Omental fat pad (tissue), 4 donors: Measurements from ENCODE around the gene HDAC9. TPM values are rescaled to one million over a fixed set of nuclear protein-coding genes. Genes with fewer than 3 reads are reported as not detected.

Experiments used
- ATAC-seq: fragments of 150-250 bp; one replicate; pipeline ENCODE4 v1.9.1; 2016; ENCODE audit warnings: mild to moderate bottlenecking, moderate library complexity; ENCODE audit not compliant: low FRiP score
- DNase-seq: peaks from one replicate; pipeline ENCODE4 v3.0.0-alpha.2; 2019; ENCODE audit warnings: low spot score
- total RNA-seq, 4 donors: library from RNA; depleted of rRNA; stranded (reverse); fragments of >200 nt; gene quantifications; one replicate each; pipeline ENCODE4 v1.1.0, GENCODE V29; 2016
- TF ChIP-seq, protein P1 (sequence below), 3 donors: fragments of 450-650 bp; IDR thresholded peaks; one replicate each; pipeline ENCODE4 v1.5.1; 2016 to 2017; ENCODE audit warnings: antibody characterized with exemption in 3 of 3, mild to moderate bottlenecking in 3 of 3, moderate library complexity in 2 of 3

HDAC9 gene
- total RNA-seq, 4 donors from 2014 or later = 15.6 to 51.5 (median 24.1) TPM

DNA sequence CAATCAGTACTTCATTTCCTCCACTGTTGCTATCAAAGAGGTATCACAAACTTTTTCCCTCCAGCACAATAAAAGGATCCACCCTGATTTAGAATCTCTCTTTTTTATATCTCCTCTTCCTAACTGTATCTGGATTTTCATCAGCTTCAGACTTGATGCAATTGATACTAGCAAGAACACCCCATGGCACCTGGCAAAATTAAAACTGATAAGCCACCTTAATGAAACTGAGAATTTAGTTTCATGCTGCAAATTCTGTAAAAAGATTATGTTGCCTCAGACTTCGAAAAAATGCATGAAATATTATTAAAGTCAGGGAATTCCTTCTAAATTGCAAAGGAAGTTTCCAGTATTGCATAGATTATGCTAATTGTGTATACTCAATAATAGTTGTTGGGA, 277.0 kb downstream of the HDAC9 start:
- no peak for DNase-seq
- TF ChIP-seq, protein P1, sequence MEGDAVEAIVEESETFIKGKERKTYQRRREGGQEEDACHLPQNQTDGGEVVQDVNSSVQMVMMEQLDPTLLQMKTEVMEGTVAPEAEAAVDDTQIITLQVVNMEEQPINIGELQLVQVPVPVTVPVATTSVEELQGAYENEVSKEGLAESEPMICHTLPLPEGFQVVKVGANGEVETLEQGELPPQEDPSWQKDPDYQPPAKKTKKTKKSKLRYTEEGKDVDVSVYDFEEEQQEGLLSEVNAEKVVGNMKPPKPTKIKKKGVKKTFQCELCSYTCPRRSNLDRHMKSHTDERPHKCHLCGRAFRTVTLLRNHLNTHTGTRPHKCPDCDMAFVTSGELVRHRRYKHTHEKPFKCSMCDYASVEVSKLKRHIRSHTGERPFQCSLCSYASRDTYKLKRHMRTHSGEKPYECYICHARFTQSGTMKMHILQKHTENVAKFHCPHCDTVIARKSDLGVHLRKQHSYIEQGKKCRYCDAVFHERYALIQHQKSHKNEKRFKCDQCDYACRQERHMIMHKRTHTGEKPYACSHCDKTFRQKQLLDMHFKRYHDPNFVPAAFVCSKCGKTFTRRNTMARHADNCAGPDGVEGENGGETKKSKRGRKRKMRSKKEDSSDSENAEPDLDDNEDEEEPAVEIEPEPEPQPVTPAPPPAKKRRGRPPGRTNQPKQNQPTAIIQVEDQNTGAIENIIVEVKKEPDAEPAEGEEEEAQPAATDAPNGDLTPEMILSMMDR (IDR thresholded peaks at IDR 0.05) = no peak
- no peak for ATAC-seq

DNA sequence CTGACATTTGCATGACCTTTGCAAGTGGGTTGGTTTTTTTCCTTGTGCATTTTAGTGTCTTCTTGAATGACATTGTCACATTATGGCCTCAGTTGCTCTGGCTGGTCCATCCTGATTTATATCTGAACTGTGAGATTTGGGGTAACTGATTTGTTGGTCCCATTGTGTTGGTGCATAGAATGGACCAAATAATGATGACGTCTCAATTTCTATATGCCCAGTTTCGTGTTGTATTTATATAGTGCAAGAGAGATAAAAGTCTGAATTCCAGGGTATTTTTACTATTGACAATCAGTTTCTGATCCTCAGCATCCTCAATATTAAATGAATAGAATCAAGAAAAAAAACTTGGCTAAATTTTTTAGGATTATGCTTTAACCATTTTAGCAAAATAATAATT, 281.8 kb downstream of the HDAC9 start:
- no peak for ATAC-seq
- TF ChIP-seq, protein P1 (IDR thresholded peaks at IDR 0.05) = no peak
- DNase-seq = no peak

DNA sequence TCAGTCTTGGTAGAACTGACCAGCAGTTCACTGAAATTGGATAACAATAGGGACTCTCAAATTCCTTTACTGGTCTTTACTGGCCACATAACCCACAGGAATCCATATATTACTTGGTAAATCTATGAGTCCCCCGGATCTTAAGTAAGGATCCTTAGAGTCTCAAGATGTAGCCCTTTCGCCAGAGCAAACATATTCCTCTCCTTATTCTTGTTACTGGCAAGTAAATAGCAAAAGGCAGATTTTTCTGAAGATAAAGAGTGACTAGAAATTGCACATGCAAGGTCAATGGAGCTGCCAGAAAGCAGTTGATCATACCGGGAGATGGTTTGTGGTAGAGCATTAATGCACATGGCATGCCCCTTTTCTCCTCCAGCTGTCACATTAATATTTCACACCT, 283.0 kb downstream of the HDAC9 start:
- DNase-seq (no peak), ATAC-seq (no peak)
- TF ChIP-seq, protein P1 (IDR thresholded peaks at IDR 0.05) = no peak

DNA sequence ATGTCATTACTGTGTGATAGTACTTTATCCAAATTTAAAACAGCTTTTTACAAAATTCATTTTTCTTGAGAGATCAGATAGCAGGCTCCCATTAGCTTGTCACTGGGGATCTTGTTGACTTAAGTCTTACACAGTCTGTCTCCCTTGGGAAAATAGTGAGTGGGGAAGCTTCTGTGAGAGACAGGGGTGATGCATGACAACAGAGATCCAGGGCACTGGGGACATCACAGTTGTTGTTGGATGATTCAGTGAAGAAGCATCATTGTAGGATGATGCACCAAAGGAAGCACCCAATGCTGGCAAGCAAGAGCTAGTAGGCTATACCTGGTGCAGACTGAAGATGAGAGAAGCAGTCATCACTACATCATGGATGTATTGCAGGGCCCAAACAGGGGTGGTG, 284.7 kb downstream of the HDAC9 start:
- DNase-seq (no peak), ATAC-seq (no peak)
- TF ChIP-seq, protein P1 (IDR thresholded peaks at IDR 0.05) = no peak

DNA sequence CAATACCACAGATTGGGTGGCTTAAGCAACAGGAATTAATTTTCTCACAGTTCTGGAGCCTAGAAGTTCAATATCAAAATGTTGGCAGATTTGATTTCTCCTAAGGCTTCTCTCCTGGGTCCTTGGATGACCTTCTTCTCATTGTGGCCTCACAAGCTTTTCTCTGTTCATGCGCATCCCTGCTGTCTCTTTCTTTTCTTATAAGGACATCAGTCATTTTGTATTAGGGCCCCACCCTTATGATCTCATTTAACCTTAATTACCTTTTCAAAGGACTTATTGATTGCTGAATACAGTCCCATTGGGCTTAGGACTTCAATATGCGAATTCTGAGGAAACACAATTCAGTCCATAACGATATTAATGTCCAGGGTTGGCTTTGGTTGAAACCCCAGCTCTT, 285.4 kb downstream of the HDAC9 start:
- ATAC-seq (no peak), DNase-seq (no peak)
- TF ChIP-seq, protein P1 (IDR thresholded peaks at IDR 0.05) = no peak

DNA sequence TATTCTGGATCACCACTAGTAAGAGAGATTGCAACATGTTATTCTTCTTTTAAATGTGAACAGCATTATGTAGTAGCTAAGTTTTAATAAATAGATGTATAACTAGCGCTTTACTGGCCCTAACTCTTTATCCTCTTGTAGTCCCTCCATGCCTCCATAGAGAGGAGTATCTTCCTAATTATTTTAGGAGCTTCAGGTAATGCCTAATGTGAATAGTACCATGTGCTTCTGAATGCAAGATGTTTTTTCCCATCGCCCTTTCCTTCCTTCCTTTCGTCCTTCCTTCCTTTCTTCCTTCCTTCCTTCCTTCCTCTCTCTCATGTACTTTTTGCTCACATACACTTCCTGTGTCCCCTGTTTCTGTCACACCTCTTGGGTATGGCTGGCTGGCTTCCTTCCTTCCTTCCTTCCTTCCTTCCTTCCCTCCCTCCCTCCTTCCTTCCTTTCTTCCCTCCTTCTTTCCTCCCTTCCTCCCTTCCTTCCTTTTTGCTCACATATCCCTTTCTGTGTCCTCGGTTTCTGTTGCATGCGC, 290.7 kb downstream of the HDAC9 start:
- no peak for DNase-seq
- no peak for ATAC-seq
- TF ChIP-seq, protein P1 (IDR thresholded peaks at IDR 0.05) = no peak

DNA sequence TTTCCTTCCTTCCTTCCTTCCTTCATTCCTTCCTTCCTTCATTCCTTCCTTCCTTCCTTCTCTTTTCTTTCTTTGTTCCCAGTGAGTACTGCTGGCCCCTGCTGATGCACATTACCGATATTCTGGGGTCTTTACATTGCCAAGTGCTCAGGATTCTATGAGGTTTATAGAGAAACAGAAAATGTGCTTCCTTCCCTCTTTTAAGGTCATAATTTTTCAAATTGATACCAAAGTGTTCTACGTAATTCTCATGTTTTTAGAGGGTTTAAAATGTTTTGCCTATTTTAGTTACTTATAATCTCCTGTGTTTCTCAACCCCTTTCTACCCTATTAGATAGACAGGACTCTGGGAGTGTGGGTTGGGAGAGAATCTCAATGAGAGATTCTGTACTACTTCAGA, 291.2 kb downstream of the HDAC9 start:
- DNase-seq = no peak
- TF ChIP-seq, protein P1 (IDR thresholded peaks at IDR 0.05) = no peak
- ATAC-seq = no peak
